HG03558 (cell line): ENCODE results near the gene FCN2.

Experiments
- ATAC-seq: cut with Tn5 transposase; IDR thresholded peaks from one replicate; pipeline ENCODE4 v1.9.1; 2021; ENCODE audit warnings: moderate number of reproducible peaks; ENCODE audit not compliant: unreplicated experiment; ENCODE audit errors: extremely low read depth

The FCN2 gene

DNA sequence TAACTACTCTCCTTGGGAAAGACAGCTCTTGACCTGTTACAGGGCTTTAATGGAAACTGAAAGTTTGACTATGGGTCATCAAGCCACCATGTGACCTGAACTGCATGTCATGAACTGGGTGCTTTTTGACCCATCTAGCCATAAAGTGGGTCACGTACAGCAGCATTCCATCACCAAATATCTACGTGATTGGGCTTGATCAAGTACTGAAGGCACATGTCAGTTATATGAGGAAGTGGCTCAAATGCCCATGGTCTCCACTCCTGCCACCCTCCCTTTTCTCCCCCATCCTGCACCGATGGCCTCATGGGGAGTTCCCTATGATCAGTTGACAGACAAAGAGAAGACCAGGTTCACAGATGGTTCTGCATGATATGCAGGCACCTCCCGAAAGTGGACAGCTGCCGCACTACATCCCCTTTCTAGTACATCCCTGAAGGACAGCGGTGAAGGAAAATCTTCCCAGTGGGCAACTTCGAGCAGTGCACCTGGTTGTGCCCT lies 44.5 kb downstream of the FCN2 start:
- ATAC-seq: no peak

DNA sequence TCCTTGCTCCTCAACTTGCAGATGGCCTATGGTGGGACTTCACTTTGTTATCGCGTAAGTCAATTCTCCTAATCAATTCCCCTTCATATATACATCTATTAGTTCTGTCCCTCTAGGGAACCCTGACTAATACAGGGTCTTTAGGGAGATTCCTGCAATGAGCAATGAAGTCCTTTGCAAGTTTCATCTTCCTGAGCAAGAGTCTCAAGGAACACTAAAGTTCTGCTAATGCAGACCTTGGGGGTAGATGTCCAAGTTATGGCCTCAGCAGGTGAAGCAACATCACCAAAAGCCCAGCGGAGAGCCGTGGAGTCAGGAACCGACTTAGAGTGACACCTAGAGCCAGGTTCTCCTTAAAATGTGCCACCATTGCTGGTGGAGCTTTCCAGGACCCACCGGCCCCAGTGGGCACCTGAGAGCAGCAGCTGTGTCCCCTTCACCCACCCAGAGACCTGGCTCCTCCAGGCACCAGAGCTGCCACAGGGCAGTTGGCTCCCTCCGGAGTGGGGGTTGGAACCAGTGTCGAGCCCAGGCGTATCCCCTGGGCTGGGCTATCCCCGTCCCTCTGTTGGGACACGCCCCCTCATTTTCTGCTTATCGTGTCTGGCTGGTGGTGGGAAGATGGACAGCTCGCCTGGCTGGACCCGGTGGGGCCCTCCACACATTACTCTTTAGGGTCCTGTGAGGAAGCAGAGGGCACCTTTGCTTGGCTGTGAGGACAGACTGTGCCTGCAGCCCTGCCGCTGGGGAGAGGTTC lies 48.0 kb downstream of the FCN2 start:
- no peak for ATAC-seq

DNA sequence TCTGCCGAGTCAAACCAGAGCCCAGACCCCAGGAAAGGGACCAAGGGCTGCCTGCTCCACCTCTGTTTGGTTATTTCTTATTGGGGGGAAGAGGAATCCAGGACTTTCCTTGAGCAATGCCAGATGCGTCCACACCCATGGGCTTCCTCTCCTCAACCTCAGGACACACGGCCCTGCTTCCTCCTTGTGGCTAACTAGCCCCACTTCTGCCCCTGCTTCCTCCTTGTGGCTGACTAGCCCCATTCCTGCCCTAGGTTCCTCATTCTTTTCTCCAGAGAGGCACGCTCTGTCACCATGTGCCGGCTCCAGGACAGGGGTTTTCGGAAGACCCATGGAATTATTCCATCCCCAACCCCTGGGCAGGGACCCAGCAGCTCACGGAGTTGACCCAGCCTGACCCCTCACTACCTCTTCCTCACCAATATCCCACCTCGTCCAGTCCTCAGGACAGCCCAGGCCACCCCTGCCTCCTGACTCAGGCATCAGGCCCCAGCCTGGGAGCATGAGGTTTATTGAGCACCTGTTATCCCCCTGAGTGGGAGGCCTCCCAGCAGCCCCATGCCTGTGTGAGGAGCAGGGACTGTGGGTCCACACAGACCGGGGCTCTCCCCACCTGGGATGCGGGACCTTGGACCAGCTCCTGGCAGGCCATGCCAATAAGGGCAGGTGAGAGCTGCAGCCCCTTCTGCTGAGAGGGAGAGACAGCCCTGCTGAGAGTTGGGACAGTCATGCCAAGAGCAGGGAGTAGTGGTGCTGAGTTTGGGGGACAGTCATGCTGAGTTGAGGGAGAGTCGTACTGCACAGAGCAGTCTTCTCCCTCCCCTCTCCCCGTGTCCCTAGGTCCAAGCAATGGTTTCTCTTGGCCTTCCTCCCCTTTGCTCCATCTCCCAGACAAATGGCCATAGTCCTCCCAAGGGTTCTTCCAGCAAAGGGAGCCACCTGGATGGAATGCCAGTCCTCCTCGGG lies 48.9 kb downstream of the FCN2 start:
- no peak for ATAC-seq

DNA sequence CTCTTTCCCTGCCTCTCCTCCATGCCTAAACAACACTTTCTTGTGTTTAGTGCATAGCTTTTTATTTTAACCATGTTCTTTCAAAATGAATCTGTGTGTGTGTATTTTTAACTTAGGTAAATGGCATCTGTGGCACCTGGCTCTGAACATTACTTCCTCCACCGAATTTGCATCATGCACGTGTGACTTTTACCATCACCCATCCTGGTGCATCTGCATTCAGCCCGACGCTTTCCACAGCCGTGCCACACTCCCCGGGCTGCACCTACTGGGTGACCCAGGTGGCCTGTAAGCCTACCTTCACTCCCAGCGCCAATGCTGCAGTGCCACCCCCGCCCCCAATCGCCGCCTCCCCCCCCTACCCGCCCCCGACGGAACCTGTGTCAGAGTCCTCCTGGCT lies 49.8 kb downstream of the FCN2 start:
- no peak for ATAC-seq

DNA sequence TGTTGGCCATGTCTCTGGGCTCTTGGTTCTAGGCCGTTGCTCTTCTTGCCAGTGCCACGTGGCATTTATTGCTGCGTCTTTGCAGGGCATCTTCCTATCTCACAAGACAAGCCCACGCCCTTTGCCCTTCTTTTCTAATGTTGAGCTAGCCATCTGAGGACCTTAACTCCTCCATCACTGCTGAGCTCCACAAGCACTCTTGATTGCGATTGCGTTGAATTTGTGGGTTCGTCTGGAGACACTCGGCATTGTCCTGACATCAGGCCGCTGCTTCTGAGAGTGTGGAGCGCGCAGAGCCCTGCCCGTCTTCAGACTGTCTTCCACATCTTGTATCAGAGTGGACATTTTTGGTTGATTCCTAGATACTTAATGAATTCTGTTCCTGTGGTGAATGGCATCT lies 51.6 kb downstream of the FCN2 start:
- ATAC-seq: no peak

DNA sequence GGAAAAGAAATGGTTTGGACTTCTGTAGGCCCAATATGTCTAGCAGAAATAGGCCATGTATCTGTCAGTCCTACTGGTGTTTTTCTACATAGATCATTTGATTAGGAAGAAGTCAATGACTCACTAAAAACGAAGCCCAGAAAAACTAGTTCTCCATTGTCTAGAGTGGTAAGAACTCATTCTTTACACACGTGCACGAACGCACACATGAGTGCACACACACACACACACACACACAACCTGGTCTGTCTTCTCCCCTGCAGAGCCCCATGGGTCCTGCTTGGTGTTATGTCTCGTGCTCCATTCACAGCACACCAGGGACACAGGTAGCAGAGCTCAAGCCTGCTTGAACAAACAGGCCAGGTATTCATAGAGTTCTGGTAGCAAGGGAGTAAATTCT lies 52.0 kb downstream of the FCN2 start:
- no peak for ATAC-seq

DNA sequence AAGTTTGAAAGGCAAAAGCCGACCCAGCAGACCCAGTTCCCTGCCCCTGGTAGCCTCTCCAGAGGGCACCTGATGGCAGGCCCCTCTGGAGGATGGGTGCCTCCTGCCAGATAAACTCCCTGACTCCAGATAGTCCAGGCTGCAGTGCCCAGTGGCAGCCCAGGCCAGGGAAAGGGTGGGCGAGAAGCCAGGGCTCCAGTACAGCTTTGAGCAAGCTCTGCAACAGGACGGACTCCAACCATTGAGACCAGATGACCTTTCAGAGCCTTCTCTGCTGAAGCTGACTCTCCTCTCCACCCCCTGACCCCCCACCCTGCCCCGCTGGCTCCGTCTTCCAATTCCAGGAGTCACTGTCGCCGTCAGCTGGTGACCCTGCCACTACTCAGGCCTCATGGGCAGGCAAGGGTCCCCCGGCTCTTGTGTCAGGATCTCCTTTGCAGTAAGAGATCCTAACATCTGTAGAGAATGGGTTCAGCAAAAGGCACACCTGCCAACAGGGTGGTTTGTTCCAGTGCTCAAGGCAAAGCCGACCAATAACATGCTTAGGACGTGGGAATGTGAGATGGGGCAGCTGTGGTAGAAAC lies 52.6 kb downstream of the FCN2 start:
- no peak for ATAC-seq

DNA sequence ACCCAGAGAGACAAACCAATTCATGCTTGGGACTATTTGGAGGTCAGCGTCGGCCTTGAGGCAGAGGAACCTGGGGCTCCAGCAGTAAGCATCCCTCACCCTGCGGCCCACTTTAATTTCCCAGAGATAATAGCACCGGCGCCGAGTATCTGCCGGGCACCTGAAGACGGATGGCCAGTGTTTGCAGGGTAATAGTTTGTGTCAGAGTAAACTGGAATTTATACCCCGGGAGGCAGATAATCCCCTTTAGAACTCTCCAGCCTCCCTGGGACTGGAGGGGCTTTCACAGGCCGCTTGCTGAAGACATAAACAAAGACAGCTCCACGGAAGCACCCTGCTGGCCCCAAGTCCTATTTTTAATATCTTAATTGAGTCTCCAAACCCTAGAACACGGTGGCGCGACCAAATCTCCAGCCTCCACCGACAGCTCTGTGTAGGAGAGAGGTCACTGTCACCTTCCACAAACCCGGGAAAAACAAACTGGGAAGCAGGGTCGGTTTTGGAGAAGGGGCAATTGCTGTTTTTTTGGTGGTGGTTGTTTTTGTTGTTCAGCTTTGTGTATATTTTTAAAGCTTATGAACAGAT lies 54.5 kb downstream of the FCN2 start:
- no peak for ATAC-seq

DNA sequence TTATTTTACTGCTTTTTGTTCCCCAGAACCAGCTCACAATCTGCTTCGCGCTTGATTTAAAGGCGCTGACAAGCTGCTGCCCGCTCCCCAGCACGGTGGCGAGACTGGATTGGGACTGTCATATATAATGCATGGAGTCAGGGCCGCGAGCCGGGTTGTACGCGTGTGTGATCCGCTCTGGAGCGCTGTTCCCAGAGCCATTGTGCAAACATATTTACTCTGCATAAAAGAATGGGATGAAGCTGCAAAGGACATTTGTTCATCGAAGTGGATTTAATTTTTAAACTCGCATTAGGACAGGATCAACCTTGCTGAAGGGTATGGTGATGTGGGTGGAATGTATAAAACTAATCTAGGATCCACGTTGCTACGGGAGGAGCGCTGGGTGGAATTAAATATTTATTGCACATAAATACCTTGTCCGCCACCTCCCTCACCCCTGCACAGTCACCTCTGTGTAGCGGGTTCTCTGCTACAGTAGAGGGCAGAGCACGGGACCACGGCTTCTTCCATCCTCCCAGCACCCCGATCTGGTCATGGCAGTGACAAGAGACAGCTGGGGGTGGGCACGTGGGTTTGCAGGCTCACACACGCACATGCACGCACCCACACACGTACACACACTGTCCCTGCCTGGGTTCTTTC lies 55.2 kb downstream of the FCN2 start:
- ATAC-seq: no peak

DNA sequence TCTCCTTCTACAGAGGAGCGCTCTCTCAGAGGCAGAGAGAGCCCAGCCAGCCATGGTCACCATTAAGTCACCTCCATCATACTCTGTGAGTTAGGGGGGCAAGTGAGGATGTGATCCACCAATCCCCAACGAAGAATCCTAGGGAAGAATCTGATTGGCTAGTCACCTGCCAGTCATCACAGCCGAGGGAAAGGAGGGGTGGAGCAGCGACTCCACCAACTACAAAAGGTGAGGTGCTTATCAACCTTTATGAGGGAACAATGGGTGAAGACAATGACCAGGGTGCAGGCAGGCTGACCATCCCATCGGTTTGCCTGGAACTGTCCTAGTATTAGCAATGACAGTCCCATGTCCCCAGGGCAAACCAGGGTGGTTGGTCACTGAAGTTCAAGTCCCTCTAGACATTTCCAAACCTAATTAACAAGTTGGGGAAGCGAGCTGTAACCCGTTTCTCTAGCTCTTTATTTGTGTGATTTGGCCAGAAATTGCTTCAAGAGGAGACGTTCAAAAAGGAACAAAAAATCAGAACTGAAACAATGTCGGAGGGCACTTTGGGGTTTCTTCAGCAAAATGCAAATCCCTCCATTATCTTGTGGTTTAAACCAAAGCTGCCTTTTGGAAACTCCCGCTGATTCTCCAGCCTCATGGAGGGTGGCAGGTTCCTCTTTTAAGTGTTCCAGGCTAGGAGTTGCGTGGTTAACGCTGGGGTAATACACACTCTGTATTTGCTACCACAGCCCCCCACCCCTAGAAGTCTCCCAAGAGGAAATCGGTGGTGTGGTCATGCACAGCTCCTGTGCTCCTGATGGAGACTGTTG lies 55.9 kb downstream of the FCN2 start:
- ATAC-seq: no peak
